Measurements from ENCODE around the gene SULT2B1.

GRCh38 chr19:48624791-48625723 lies 73.1 kb downstream of the SULT2B1 start:
- TF ChIP-seq CTCF (IDR thresholded peaks at IDR 0.05) (no peak), EZH2 (IDR thresholded peaks at IDR 0.05) (no peak)
